ENCODE results near the gene AURKA. TPM values are rescaled to one million over a fixed set of nuclear protein-coding genes. Genes with fewer than 3 reads are reported as not detected.
"Not testable (repeated sequence)": the region's sequence is repeated elsewhere in the genome, so short reads cannot be mapped to it uniquely, and the experiment has no call there.

Gene AURKA
- total and polyA plus RNA-seq, 7 donors, result 1.2 to 25.1 (median 3.0) TPM

- H3K4me3 ChIP-seq, result peak within 1 kb of the TSS in 2 of 4 donors; percentile 12 to 29
- H3K27me3 ChIP-seq, result no peaks in the 10 kb centered on the region
- H3K9me3 ChIP-seq, result no peaks in the 10 kb centered on the region
- TF ChIP-seq POLR2AphosphoS5 (IDR thresholded peaks at IDR 0.05), result peak in 3 of 4 donors; percentile 24 to 28 (median 25)
- no peak for TF ChIP-seq POLR2A (IDR thresholded peaks at IDR 0.05)
- no peak for TF ChIP-seq CTCF (IDR thresholded peaks at IDR 0.05)
- no peak for DNase-seq
- peak within 1 kb of the TSS; percentile 33 to 63 (median 52) for H3K27ac ChIP-seq
- intact Hi-C loops (cut with DNase I), result no loop called here
- H3K4me1 ChIP-seq, result no peaks in the 10 kb centered on the region
- H3K36me3 ChIP-seq, result peaks cover 0 to 23% (median 10%) of the 10 kb centered on the region in 4 donors
- WGBS, 2 donors, result 28 to 74% methylated on average over 10 of the region's 10 CpGs
Observed at GRCh38 chr20:56411759-56412472, 19.9 kb upstream of the AURKA start, which contains the start of gene CASS4. Gene CASS4 (plus strand): TSS chr20:56412260. CDS start chr20:56412459, 199 bp downstream.

GRCh38 chr20:56411287-56411686 is 19.3 kb upstream of the AURKA start:
- H3K27me3 ChIP-seq; DNase-seq; intact Hi-C loops (cut with DNase I); H3K9me3 ChIP-seq; H3K4me1 ChIP-seq; H3K4me3 ChIP-seq: not testable (repeated sequence)
- WGBS, 2 donors, result 96 to 97% methylated on average over 7 of the region's 7 CpGs
- H3K27ac ChIP-seq, result peak overlapping the region; percentile 33 to 63 (median 52)
- H3K36me3 ChIP-seq, result peaks cover 0 to 29% (median 17%) of the 10 kb centered on the region in 4 donors

- Histone ChIP-seq H3K4me3 (no peak overlapping the region), H3K9me3 (no peaks in the 10 kb centered on the region), H3K27me3 (no peaks in the 10 kb centered on the region), H3K36me3 (peaks cover 0 to 42% (median 20%) of the 10 kb centered on the region in 4 donors), H3K27ac (peak overlapping the region in 3 of 4 donors; percentile 27 to 63 (median 48)), H3K4me1 (no peaks in the 10 kb centered on the region)
- intact Hi-C loops (cut with DNase I), result no loop called here
- no peak for TF ChIP-seq POLR2AphosphoS5 (IDR thresholded peaks at IDR 0.05)
- no peak for TF ChIP-seq POLR2A (IDR thresholded peaks at IDR 0.05)
- TF ChIP-seq CTCF (IDR thresholded peaks at IDR 0.05), result no peak
- TF ChIP-seq EP300 (IDR thresholded peaks at IDR 0.05), result no peak
- no peak for DNase-seq
- 39 to 80% methylated on average over 1 of the region's 1 CpG for WGBS, 2 donors
Observed at GRCh38 chr20:56409956-56410355, 17.9 kb upstream of the AURKA start.

- WGBS, 2 donors, result 87% methylated on average over 5 of the region's 5 CpGs
- H3K27me3 ChIP-seq, result no peaks in the 10 kb centered on the region
- no peak overlapping the region for H3K4me3 ChIP-seq
- peak overlapping the region in 3 of 4 donors; percentile 27 to 63 (median 48) for H3K27ac ChIP-seq
- intact Hi-C loops (cut with DNase I), result no loop called here
- H3K9me3 ChIP-seq, result no peaks in the 10 kb centered on the region
- no peak for DNase-seq
- TF ChIP-seq POLR2AphosphoS5 (IDR thresholded peaks at IDR 0.05) (peak in 2 of 4 donors; percentile 22 to 33), CTCF (IDR thresholded peaks at IDR 0.05) (no peak), EP300 (IDR thresholded peaks at IDR 0.05) (peak in 3 of 4 donors; percentile 12 to 57 (median 19))
- no peaks in the 10 kb centered on the region for H3K4me1 ChIP-seq
- peaks cover 0 to 47% (median 21%) of the 10 kb centered on the region in 4 donors for H3K36me3 ChIP-seq
Observed at GRCh38 chr20:56409521-56409920, 17.5 kb upstream of the AURKA start.

- H3K4me3 ChIP-seq, result no peak overlapping the region
- H3K36me3 ChIP-seq, result peaks cover 7 to 73% (median 32%) of the 10 kb centered on the region in 4 donors
- H3K27me3 ChIP-seq, result no peaks in the 10 kb centered on the region
- H3K9me3 ChIP-seq, result no peaks in the 10 kb centered on the region
- WGBS, 2 donors, result 92 to 93% methylated on average over 3 of the region's 3 CpGs
- H3K4me1 ChIP-seq, result no peaks in the 10 kb centered on the region
- no peak for DNase-seq
- TF ChIP-seq CTCF (IDR thresholded peaks at IDR 0.05) (no peak), POLR2A (IDR thresholded peaks at IDR 0.05) (no peak)
- no peak overlapping the region for H3K27ac ChIP-seq
- intact Hi-C loops (cut with DNase I), result no loop called here
Observed at GRCh38 chr20:56406910-56407309, 14.9 kb upstream of the AURKA start.

GRCh38 chr20:56405356-56405755 is 13.3 kb upstream of the AURKA start:
- 92% methylated on average over 12 of the region's 12 CpGs for WGBS, 2 donors
- not testable (repeated sequence) for H3K4me1 ChIP-seq

More at GRCh38 chr20:56405356-56405755, 13.3 kb upstream of the AURKA start:
- H3K9me3 ChIP-seq; intact Hi-C loops (cut with DNase I); H3K27me3 ChIP-seq; H3K4me3 ChIP-seq; DNase-seq; H3K27ac ChIP-seq: not testable (repeated sequence)
- peaks cover 13 to 87% (median 32%) of the 10 kb centered on the region in 4 donors for H3K36me3 ChIP-seq
